ENCODE data around the gene MRPL43.

DNA sequence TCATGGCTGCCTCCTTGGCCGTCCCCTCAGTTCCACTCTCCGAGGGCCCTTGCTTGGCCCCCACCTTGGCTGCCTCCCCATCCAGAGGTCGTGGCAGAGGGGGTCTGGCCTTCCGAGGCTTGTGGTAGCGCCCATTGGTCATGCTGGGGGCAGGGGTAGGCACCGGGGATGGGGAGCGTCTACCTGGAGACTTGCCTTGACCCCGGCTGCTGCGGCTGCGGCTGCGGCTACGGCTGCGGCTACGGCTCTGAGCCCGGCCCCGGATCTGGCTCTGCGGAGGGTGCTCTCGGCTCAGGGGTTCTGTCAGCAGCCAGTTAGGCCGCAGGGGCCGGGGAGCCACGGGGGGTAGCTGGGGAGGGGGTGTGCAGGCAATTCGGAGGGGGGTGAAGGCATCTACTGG is 23.0 kb upstream of the MRPL43 start:
- TF ChIP-seq TAF1 (IDR thresholded peaks at IDR 0.05; ENCODE audit: borderline replicate concordance, insufficient read depth, low read length) (no peak), SIN3A (IDR thresholded peaks at IDR 0.05; ENCODE audit: borderline replicate concordance, insufficient read depth, low read length) (no peak)
